Hematopoietic multipotent progenitor cell treated with erythropoietin and hydrocortisone succinate and interleukin-3 and kit ligand, for 8 days (in vitro differentiated cells): ENCODE data around the gene SASH3.

Source experiments
- DNase-seq: peaks from one replicate; pipeline ENCODE4 v3.0.0-alpha.2; 2015

SASH3 gene

DNA sequence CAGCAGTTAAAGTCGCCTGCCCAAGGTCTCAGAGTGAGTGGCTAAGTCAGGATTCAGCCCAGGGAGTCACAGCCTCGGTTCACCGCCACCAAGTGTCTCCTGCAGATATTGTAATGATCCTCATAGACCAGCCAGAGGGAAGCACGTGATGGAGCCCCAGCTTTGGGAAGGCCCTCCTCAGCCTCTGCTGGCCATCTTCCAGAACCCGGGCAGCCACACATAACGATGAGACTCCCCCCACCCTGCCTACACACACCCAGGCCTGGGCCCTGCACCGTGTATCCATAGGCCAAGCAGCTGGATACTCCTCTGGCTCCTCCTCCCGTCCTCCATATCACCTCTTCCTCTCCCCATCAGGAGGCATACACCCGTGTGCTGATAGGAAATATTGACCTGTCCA, 19.6 kb upstream of the SASH3 start:
- DNase-seq: peak; percentile 17

DNA sequence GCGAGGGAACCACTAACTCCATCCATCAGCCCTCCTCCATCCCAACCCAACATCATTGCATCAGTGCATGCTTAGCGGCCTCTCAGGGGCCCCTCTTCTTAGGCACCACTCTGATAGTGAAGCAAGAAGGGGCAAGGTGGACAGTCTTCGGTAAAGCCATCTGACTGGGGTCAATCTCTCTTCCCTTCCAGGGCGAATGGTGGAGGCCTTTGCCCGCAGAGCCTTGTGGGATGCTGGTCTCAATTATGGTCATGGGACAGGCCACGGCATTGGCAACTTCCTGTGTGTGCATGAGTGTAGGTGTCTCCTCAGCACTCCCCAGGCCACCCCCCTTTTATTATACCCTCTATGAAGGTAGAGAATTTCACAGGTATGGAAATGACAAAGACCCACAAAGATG, 18.8 kb upstream of the SASH3 start:
- DNase-seq: no peak

DNA sequence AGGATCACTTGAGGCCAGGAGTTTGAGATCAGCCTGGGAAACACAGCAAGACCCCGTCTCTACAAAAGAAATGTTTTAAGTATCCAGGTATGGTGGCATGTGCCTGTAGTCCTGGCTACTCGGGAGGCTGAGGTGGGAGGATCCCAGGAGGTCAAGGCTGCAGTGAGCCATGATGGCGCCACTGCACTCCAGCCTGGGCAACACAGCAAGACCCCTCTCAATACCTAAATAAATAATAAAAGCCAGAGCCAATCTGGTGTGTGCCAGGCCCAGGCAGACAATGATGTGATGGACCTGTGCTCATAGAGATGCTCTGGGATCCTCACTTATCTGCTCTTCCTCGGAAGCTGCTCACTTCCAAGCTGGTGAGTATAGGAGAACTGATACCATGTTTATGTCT, 18.2 kb upstream of the SASH3 start:
- no peak for DNase-seq

DNA sequence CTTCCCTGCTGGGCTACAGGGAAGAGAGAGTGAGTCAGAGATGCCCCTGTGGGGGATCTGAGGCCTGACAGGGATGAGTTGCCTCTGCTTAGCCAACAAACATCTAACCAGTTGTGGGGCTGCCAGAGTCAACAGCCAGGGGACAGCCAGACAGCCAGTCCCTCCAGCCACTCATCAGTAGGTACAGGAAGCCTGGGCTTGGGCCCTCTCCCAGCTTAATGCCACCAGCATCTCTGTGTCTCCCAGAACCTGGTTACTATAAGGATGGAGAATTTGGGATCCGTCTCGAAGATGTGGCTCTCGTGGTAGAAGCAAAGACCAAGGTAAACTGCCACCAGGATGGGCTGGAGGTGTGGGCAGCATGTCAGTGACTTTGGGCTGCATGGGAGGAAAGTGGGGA, 17.3 kb upstream of the SASH3 start:
- DNase-seq: no peak

GRCh38 chrX:129763666-129764065, 16.1 kb upstream of the SASH3 start:
- DNase-seq: no peak

DNA sequence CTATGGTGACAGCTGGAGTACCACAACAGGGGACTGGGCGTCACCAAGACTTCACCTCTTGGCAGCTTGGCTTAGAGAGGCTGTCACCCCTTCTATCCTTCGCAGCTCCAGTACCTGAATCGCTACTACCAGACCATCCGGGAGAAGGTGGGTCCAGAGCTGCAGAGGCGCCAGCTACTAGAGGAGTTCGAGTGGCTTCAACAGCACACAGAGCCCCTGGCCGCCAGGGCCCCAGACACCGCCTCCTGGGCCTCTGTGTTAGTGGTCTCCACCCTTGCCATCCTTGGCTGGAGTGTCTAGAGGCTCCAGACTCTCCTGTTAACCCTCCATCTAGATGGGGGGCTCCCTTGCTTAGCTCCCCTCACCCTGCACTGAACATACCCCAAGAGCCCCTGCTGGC, 11.6 kb upstream of the SASH3 start:
- DNase-seq: no peak

GRCh38 chrX:129768586-129769466, 10.9 kb upstream of the SASH3 start:
- no peak for DNase-seq

DNA sequence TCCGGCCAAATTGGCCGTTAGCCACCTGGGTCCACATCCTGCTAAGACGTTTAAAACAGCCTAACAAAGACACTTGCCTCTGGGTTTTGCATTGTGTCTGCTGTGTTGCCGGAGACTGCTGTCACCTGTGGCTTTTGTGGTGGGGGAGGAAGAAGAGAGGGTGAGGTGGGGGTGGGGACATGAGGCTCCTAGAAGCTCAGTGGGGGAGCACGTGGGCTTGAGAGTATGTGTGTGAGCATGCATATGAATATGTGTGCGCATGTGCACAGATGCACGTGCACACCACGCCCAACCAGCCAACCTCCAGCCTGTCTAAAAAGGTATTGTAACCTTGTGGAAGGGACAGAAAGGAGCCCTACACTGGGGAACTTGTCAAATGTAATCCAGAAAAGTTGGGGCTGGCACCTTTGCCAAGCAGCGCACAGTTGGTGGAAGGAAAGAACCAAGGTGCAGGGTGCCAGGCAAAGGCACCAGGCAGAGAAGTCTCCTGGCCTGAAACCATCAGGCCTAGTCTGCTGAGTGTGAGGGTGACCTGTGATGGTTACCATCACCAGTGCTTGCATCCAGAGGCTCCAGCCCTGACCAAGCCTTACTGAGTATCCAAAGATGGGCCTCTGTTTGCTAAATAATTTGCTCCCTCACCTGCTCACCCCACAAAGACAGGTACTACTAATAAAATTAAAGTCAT, 10.1 kb upstream of the SASH3 start:
- no peak for DNase-seq

- DNase-seq: no peak
Observed at GRCh38 chrX:129771266-129771995, 8.3 kb upstream of the SASH3 start.

DNA sequence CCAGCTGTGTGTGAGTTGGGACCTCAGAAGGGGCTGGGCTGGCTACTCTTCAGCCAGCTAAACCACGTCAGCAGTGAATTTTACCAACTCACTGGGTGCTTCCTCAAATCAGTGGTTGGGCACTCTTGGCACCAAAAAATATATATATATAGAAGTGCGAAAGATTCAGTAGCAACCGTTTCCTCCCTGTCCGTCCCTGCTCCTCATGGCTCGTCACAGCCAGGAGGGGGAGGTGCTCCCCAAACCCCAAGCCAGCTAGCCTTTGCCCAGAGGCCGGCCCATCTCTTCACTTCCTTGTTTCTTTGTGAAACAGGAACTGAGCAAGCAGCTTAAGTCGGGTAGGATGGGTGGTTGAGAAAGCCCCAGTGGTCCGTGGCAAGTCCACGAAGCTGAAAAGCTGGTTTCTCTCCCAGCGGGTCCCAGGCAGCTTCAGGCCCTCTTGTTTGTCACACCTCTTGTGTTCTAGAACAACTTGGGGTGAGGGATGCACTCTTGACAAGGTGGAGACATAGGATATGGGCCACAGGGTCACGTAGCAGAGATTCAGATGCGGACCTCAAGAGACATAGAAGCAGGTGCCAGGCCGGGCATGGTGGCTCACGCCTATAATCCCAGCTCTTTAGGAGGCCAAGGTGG, 6.8 kb upstream of the SASH3 start:
- DNase-seq: peak; percentile 36

- no peak for DNase-seq
Observed at GRCh38 chrX:129773649-129774458, 5.9 kb upstream of the SASH3 start.

DNA sequence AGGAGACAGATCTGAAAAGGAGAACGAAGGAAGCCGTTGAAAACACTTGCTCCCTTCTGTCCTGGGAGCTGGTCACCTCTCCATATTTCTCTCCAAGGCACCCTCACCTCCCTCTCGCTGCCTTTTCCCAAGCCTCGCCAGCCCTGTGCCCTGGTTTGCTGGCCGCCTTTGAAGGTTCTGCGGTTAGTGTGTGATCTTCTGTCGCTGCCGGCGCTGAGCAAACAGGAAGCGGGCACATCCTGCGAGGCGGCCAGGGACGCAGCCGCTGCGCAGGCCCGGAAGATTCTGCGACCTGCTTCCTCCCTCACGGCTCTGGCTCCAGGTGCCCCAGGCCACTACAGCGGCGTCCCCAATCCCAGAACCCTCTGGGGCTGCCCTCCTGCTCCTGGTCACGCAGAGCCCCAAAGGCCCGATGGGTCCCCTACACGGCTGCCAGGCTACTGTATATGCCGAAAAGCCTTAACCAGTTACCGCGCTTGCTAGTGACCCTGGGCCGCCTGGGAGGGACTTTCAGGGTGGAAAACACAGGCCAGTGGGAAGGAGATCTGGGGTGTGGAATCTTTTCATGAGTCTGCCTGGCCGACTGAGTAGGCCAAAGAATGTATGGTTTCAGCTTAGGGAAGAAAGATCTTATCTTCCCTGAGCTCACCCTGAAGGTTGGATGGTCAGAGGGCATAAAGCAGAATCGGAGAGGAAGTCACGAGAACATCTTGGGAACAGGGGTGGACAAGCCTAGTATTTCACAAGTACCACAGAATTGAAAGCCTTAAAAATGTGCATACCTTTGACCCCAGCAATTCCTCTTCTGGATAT, 2.3 kb upstream of the SASH3 start:
- peak; percentile 50 for DNase-seq

DNA sequence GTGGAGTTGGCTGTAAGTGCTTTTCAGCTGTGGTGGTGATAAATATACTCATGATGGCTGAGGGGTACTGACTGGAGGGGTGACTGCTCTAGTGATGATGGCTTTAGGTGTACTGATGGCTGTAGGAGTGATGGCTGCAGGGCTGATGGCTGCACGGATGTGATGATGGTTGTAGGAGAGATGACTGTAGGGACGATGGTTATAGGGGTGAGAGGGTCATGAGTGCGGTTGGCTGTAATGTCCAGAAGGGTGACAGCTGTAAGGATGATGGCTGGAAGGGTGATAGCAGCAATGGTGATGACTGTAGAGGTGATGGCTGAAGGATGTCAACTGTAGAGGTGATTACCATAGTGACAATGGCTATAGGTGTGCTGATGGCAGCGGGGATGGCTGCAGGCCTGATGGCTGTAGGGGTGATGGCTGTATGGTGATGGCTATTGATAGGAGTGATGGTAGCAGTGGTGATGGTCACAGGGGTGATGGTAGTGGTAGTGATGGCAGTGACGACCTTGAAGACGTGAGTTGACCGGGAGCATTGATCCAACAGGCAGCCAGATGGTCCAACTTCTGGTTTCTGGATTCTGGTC, 570 bp upstream of the SASH3 start:
- no peak for DNase-seq

DNA sequence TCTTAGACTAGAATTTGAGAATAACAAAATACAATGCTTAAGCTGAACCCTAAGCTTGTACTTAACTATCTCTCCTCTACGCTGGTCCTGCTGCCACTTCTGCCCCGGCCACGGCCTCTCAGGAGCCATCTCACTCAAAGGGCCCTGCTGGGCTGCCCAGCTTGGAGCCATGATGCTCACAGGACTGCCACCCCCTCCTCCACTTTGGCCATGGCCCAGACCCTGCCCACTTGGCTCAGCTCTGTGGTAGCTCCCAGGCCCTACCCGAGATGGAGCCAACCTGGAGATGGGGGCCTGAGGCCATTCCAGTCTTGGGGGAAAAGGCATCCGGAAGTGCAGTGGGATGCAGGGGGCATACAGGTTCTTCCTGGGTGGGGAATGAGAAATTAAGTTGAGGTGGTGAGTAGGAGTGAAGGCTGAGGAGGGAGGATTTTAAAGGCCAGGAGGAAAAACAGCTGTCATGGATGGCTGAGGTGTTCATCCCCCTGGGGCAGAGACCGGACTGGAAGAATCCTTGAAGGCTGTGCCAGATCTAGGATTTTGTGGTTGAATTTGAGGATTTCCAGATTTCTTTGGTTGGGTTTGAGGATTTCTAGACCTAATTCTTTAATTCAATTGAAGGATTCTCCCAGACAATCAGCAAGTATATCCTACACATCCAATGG, 824 bp downstream of the SASH3 start:
- no peak for DNase-seq

DNA sequence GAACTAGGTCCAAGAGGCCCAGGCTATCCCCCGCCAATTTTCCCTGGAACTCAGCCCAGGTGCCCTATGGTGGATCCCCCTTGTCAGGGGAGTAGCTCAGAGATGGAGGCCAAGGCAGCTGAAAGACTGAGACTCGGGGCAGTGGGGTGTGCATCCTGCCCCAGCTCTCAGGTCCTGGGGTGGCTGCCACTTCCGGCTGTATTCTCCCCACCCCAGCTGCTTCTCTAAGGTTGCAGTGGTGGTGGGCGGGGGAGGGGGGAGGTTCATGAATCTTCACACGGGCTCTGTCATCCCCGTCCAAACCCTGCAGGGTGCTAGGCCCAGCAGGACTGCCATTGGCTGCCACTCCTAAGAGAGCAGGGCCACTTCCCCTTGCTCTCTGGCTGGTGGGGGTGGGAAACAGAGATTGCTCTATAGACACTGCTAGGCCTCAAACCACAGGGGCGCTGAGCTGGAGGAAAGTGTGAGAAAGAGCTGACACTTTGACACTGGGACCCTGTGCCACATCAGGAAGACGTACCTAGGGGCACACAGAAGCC, 1.5 kb downstream of the SASH3 start:
- DNase-seq: peak; percentile 12

DNA sequence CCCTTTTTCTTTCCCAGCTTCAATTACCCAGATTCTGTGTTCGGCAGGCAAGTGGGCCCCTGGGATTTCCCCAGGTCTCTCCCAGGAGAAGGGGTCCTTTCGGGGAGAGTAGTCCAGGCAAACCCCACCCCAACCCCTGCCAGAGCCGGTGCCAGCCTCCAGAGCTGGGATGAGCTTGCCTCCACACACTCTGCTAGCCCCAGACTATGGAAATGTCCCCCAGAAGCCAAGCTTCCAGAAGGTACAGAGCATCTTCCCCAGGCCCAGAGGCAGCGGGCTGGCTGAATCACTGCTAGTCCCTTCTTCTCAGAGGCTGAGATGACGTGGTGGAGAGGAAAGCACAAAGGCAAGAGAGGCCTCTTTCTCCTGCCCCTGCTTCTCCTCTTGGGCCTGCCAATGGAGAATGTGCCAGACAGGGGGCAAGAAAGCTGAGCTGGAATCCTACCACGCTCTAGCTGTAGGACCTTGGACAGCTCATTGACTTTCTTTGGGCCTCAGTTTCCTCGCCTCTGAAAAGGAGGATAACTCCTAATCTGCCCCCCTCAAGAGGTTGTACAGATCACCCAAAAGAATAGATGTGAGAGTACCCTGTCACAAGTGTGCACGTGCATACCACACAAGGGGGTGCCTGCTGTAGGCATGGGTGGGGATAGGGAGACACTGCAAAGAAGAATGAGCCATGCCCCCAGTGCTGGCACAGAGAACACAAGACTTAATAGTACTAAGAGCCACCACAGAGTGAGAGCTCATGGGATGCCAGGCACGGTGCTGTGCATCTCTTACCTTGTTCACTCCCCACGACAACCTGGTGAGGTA, 2.1 kb downstream of the SASH3 start:
- DNase-seq: no peak

- DNase-seq: no peak
Observed at GRCh38 chrX:129782706-129783105, 3.0 kb downstream of the SASH3 start.

DNA sequence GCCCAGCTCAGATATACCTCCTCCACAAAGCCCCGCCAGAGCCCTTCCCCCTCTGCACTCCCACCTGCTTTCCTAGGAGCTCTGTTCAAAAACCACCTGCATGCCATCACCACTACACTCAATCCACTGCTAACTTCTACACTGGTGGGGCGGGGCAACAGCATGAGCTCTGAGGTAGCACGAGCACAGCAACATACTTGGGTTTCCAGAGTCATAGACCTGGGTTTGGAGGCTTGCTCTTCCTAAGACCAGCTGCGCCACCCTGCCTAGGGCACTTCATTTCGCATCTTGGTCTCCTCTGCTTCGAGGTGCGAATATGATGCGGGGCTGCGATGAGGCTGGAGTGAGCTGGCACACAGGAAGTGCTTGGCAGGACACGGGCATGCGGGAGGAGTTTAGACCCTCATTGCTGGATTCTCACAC, 3.6 kb downstream of the SASH3 start:
- no peak for DNase-seq

DNA sequence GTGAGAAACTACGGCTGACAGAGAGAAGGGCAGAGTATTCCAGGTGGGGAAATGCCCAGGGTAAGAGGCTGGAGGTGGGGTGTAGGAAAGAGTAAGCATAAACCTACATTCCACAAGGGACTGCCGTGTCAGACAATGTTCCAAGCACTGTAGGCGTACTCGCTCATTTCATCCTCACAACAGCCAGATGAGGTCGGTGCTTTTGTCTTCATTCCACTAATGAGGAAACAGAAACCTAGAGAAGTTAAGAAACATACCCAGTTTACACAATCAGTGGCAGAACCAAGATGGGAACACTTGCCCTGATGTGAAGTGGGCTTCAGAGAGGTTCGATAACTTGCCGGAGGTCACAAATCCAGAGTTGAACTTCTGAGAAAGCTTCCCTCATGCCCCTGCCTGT, 4.6 kb downstream of the SASH3 start:
- DNase-seq: no peak
